ENCODE results near the gene KIT.

Gene KIT

GRCh38 chr4:54779036-54779435 lies 121.3 kb downstream of the KIT start:
- Histone ChIP-seq H3K79me2 (ENCODE audit: low read length) (no peaks in the 10 kb centered on the region), H2AFZ (ENCODE audit: low read length) (no peak overlapping the region), H3K4me2 (ENCODE audit: low read depth, low read length) (no peak overlapping the region), H3K9me3 (replicated peaks; ENCODE audit: insufficient read depth, low read length) (no peaks in the 10 kb centered on the region), H3K4me3 (ENCODE audit: low read length) (no peak overlapping the region), H3K27ac (ENCODE audit: low read length) (no peak overlapping the region), H3K27me3 (replicated peaks; ENCODE audit: insufficient read depth, low read length) (no peaks in the 10 kb centered on the region), H3K4me1 (ENCODE audit: low read length) (no peaks in the 10 kb centered on the region), H4K20me1 (ENCODE audit: insufficient read depth, low read length) (no peaks in the 10 kb centered on the region), H3K9me2 (replicated peaks; ENCODE audit: insufficient read depth, low read length) (no peaks in the 10 kb centered on the region), H3K36me3 (replicated peaks; ENCODE audit: insufficient read depth, low read length) (no peaks in the 10 kb centered on the region), H3K9ac (ENCODE audit: low read length) (no peak overlapping the region), H3F3A (ENCODE audit: insufficient read depth, low read length) (no peaks in the 10 kb centered on the region)
- TF ChIP-seq EZH2phosphoT487 (IDR thresholded peaks at IDR 0.05; ENCODE audit: low read length) (no peak), CTCF (IDR thresholded peaks at IDR 0.05; ENCODE audit: low read length) (no peak), EZH2 (optimal IDR thresholded peaks at IDR 0.05; ENCODE audit: low read depth, low read length) (no peak)
- no peak for DNase-seq

- DNase-seq, result no peak
- H3K79me2 ChIP-seq (ENCODE audit: low read length), result no peaks in the 10 kb centered on the region
- H3K4me3 ChIP-seq (ENCODE audit: low read length), result no peak overlapping the region
Observed at GRCh38 chr4:54779476-54780148, 121.9 kb downstream of the KIT start.

GRCh38 chr4:54780149-54780495 lies 122.4 kb downstream of the KIT start:
- H3F3A ChIP-seq (ENCODE audit: insufficient read depth, low read length), result no peaks in the 10 kb centered on the region
- no peak overlapping the region for H3K4me2 ChIP-seq (ENCODE audit: low read depth, low read length)
- no peaks in the 10 kb centered on the region for H3K9me3 ChIP-seq (replicated peaks; ENCODE audit: insufficient read depth, low read length)
- DNase-seq, result no peak
- H3K27me3 ChIP-seq (replicated peaks; ENCODE audit: insufficient read depth, low read length), result no peaks in the 10 kb centered on the region
- H3K27ac ChIP-seq (ENCODE audit: low read length), result no peak overlapping the region
- no peaks in the 10 kb centered on the region for H3K4me1 ChIP-seq (ENCODE audit: low read length)
- H3K36me3 ChIP-seq (replicated peaks; ENCODE audit: insufficient read depth, low read length), result no peaks in the 10 kb centered on the region
- H3K4me3 ChIP-seq (ENCODE audit: low read length), result no peak overlapping the region
- no peak overlapping the region for H3K9ac ChIP-seq (ENCODE audit: low read length)
- H4K20me1 ChIP-seq (ENCODE audit: insufficient read depth, low read length), result no peaks in the 10 kb centered on the region
- H2AFZ ChIP-seq (ENCODE audit: low read length), result no peak overlapping the region
- H3K79me2 ChIP-seq (ENCODE audit: low read length), result no peaks in the 10 kb centered on the region
- TF ChIP-seq CTCF (IDR thresholded peaks at IDR 0.05; ENCODE audit: low read length), result no peak
- H3K9me2 ChIP-seq (replicated peaks; ENCODE audit: insufficient read depth, low read length), result no peaks in the 10 kb centered on the region

More at GRCh38 chr4:54779476-54780148, 121.9 kb downstream of the KIT start:
- Histone ChIP-seq H3F3A (ENCODE audit: insufficient read depth, low read length) (no peaks in the 10 kb centered on the region), H3K36me3 (replicated peaks; ENCODE audit: insufficient read depth, low read length) (no peaks in the 10 kb centered on the region), H3K27me3 (replicated peaks; ENCODE audit: insufficient read depth, low read length) (no peaks in the 10 kb centered on the region), H4K20me1 (ENCODE audit: insufficient read depth, low read length) (no peaks in the 10 kb centered on the region), H2AFZ (ENCODE audit: low read length) (no peak overlapping the region), H3K4me1 (ENCODE audit: low read length) (no peaks in the 10 kb centered on the region), H3K27ac (ENCODE audit: low read length) (no peak overlapping the region), H3K9ac (ENCODE audit: low read length) (no peak overlapping the region), H3K9me3 (replicated peaks; ENCODE audit: insufficient read depth, low read length) (no peaks in the 10 kb centered on the region), H3K9me2 (replicated peaks; ENCODE audit: insufficient read depth, low read length) (no peaks in the 10 kb centered on the region), H3K4me2 (ENCODE audit: low read depth, low read length) (no peak overlapping the region)
- TF ChIP-seq EZH2phosphoT487 (IDR thresholded peaks at IDR 0.05; ENCODE audit: low read length) (no peak), EZH2 (optimal IDR thresholded peaks at IDR 0.05; ENCODE audit: low read depth, low read length) (no peak), CTCF (IDR thresholded peaks at IDR 0.05; ENCODE audit: low read length) (no peak)
